Measurements from ENCODE around the gene DNAAF1. TPM values are rescaled to one million over a fixed set of nuclear protein-coding genes. Genes with fewer than 3 reads are reported as not detected.

Gene DNAAF1
- total and polyA plus RNA-seq, 2 of the 8 experiments (the other 6 are each of a cell fraction or from before 2014, with no cell fraction given) = 0.09 to 0.15 TPM

GRCh38 chr16:84225126-84225525 is 80.0 kb downstream of the DNAAF1 start (continued):
- TF ChIP-seq CHD7 (IDR thresholded peaks at IDR 0.05; ENCODE audit: insufficient replicate concordance, low read length) = no peak
- TF ChIP-seq KDM1A (IDR thresholded peaks at IDR 0.05; ENCODE audit: borderline replicate concordance, low read length) = peak; percentile 64; the same call in 1 of the 2 replicates
- no peak for TF ChIP-seq NANOG (IDR thresholded peaks at IDR 0.05; ENCODE audit: insufficient read depth, low read depth, low read length, poor library complexity, severe bottlenecking)

Measured in H1 (cell line).